ENCODE data around the gene COG5. TPM values are rescaled to one million over a fixed set of nuclear protein-coding genes. Genes with fewer than 3 reads are reported as not detected.

Gene COG5
- total RNA-seq, 1 donor from 2014 or later = 39.6 TPM

DNA sequence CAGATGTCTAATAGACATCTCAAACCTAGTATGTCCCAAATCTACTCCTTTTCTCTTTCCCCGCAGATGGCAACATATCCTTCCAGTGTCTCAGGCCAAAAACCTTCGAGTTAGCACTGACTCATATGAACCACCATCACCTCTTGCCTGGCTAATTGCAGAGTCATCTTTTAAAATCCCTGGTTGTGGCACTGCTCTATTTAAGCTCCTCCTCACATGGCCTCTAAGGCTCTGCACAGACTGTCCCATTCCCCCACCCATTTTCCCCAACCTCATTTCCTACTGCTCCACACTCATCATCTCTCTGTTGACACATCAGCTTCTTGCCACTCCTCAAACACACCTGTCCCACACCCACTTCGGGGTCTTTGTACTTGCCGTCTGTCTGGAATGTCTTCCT is 411.7 kb downstream of the COG5 start:
- Histone ChIP-seq H3K27ac (no peak overlapping the region), H3K36me3 (no peaks in the 10 kb centered on the region), H3K4me1 (peaks cover 4% of the 10 kb centered on the region), H3K27me3 (no peaks in the 10 kb centered on the region), H3K9me3 (no peaks in the 10 kb centered on the region), H3K4me3 (no peak overlapping the region)
- DNase-seq (no peak), ATAC-seq (no peak)
- TF ChIP-seq, protein P1, sequence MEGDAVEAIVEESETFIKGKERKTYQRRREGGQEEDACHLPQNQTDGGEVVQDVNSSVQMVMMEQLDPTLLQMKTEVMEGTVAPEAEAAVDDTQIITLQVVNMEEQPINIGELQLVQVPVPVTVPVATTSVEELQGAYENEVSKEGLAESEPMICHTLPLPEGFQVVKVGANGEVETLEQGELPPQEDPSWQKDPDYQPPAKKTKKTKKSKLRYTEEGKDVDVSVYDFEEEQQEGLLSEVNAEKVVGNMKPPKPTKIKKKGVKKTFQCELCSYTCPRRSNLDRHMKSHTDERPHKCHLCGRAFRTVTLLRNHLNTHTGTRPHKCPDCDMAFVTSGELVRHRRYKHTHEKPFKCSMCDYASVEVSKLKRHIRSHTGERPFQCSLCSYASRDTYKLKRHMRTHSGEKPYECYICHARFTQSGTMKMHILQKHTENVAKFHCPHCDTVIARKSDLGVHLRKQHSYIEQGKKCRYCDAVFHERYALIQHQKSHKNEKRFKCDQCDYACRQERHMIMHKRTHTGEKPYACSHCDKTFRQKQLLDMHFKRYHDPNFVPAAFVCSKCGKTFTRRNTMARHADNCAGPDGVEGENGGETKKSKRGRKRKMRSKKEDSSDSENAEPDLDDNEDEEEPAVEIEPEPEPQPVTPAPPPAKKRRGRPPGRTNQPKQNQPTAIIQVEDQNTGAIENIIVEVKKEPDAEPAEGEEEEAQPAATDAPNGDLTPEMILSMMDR (IDR thresholded peaks at IDR 0.05) = no peak
- intact Hi-C loops (cut with DNase I) = no loop called here

Other genes starting within 250 kb of the COG5 start
- not detected for gene GPR22, start 93.9 kb downstream of the COG5 start, total RNA-seq
- 5.2 TPM for gene DUS4L, start 51 bp upstream of the COG5 start, total RNA-seq
- 78.4 TPM for gene BCAP29, start 16.3 kb upstream of the COG5 start, total RNA-seq
- 1.0 TPM for gene SLC26A4, start 96.9 kb upstream of the COG5 start, total RNA-seq
- gene CBLL1, start 180.2 kb upstream of the COG5 start, total RNA-seq = 22.8 TPM
- gene SLC26A3, start 239.3 kb upstream of the COG5 start, total RNA-seq = not detected